Naive B cell (primary cell): ENCODE data around the gene TFF3. TPM values are rescaled to one million over a fixed set of nuclear protein-coding genes. Genes with fewer than 3 reads are reported as not detected.

Source experiments
- ATAC-seq, 2 donors: fragments of 150-1000 bp; cut with Tn5 transposase; 2 replicates each; pipeline ENCODE4 v1.10.0; 2021; ENCODE audit warnings: low read depth in 2 of 2, mild to moderate bottlenecking in 2 of 2, moderate library complexity in 2 of 2
- DNase-seq: peaks from one replicate; pipeline ENCODE4 v3.0.0; 2022
- H3K27ac Mint-ChIP-seq, 6 donors: one replicate each; pipeline ENCODE4 v1.8.0; 2020 to 2022; ENCODE audit warnings: mild to moderate bottlenecking in 6 of 6, mixed read lengths in 6 of 6, moderate library complexity in 5 of 6, inconsistent platforms in 2 of 6
- H3K27me3 Mint-ChIP-seq, 3 donors: one replicate each; pipeline ENCODE4 v1.8.0; 2021 to 2022; ENCODE audit warnings: mixed read lengths in 3 of 3, mild to moderate bottlenecking in 1 of 3
- H3K36me3 Mint-ChIP-seq, 2 donors: one replicate each; pipeline ENCODE4 v1.8.0; 2020 to 2022; ENCODE audit warnings: mixed read lengths in 2 of 2, inconsistent platforms in 1 of 2, mild to moderate bottlenecking in 1 of 2
- H3K4me1 Mint-ChIP-seq, 3 donors: one replicate each; pipeline ENCODE4 v1.8.0; 2020 to 2022; ENCODE audit warnings: mixed read lengths in 3 of 3, inconsistent platforms in 1 of 3, mild to moderate bottlenecking in 1 of 3, moderate library complexity in 1 of 3
- H3K4me3 Mint-ChIP-seq, 8 donors: one replicate each; pipeline ENCODE4 v1.8.0; 2020 to 2022; ENCODE audit warnings: mild to moderate bottlenecking in 8 of 8, mixed read lengths in 8 of 8, moderate library complexity in 8 of 8, inconsistent platforms in 2 of 8
- H3K9me3 Mint-ChIP-seq, 7 donors: one replicate each; pipeline ENCODE4 v1.8.0; 2020 to 2022; ENCODE audit warnings: mixed read lengths in 7 of 7, mild to moderate bottlenecking in 5 of 7, inconsistent platforms in 2 of 7, moderate library complexity in 1 of 7
- polyA plus RNA-seq, 6 donors: library from polyadenylated mRNA; unstranded; fragments of 300-500 nt; fragmentation: Illumina TruSeq; gene quantifications; one replicate each; pipeline ENCODE4 v1.2.3, GENCODE V29; 2021; ENCODE audit warnings: low read depth in 6 of 6

The TFF3 gene
- polyA plus RNA-seq, 6 donors from 2014 or later, result not detected

DNA sequence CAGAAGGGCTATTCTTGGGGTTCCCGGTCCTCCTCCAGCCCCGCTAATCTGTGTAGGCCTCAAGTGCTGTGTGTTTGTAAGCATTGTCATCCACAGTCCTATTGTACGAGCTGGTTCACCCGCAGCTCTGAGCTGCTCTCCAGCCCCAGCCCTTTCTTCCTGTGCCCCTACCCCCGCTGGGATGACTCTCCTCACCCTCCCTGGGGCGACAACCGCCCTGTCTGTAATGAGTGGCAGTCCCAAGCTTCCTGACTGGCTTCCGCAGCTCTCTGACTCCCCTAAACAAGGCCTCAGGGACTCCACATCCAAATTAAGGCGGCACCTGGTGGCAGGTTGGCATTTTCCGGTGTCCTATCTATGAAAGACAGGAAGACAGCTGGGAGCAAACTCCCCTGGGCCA is 45.8 kb downstream of the TFF3 start:
- Mint-ChIP-seq H3K36me3 (peaks cover 16 to 21% of the 10 kb centered on the region in 2 donors), H3K4me3 (peak overlapping the region in 6 of 8 donors; percentile 17 to 74 (median 50)), H3K4me1 (peaks cover 36 to 43% (median 40%) of the 10 kb centered on the region in 3 donors), H3K27me3 (peaks cover 0 to 3% (median 0%) of the 10 kb centered on the region in 3 donors), H3K27ac (peak overlapping the region in 5 of 6 donors; percentile 38 to 88 (median 72)), H3K9me3 (no peaks in the 10 kb centered on the region)
- DNase-seq, result no peak
- peak; percentile 20 to 25 for ATAC-seq

DNA sequence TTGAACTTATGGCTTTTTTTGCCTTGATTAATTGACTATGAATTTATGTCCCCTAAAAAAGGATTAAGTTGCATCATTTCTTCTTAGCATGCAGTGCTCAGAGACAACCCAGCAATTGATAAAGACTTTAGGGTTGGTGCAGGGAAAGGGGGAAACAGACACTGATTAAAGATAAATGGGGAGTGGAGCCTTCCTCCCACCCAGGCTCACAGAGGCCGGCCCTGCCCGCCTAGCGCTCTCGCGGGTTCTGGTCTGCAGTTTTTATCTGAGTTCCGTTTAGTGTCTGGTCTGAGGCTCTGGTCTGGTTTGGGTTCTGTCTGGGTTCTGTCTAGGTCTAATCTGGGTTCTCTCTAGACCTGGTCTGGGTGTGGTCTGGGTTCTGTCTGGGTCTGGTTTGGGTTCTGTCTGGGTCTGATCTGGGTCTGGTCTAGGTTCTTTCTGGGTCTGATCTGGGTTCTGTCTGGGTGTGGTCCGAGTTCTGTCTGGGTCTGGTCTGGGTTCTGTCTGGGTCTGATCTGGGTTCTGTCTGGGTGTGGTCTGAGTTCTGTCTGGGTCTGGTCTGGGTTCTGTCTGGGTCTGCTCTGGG is 48.1 kb downstream of the TFF3 start:
- Mint-ChIP-seq H3K27me3 (peaks cover 0 to 8% (median 3%) of the 10 kb centered on the region in 3 donors), H3K4me3 (peak overlapping the region in 7 of 8 donors; percentile 9 to 63 (median 52)), H3K27ac (peak overlapping the region in 5 of 6 donors; percentile 50 to 92 (median 91)), H3K4me1 (peaks cover 44 to 47% (median 44%) of the 10 kb centered on the region in 3 donors), H3K9me3 (peaks cover 0 to 1% (median 0%) of the 10 kb centered on the region in 7 donors), H3K36me3 (peaks cover 20 to 30% of the 10 kb centered on the region in 2 donors)
- DNase-seq, result no peak
- ATAC-seq, result no peak

- Mint-ChIP-seq H3K4me3 (peak overlapping the region in 3 of 8 donors; percentile 19 to 62 (median 50)), H3K4me1 (peaks cover 39 to 53% (median 46%) of the 10 kb centered on the region in 3 donors)
- ATAC-seq, result no peak
Measured at GRCh38 chr21:42265231-42265812, 49.9 kb downstream of the TFF3 start.

GRCh38 chr21:42264245-42265195 is 50.7 kb downstream of the TFF3 start:
- H3K27ac Mint-ChIP-seq, result peak overlapping the region in 3 of 6 donors; percentile 36 to 61 (median 40)
- H3K4me3 Mint-ChIP-seq, result peak overlapping the region in 1 of 8 donors; percentile 50
- no peak for DNase-seq
- peaks cover 37 to 50% (median 41%) of the 10 kb centered on the region in 3 donors for H3K4me1 Mint-ChIP-seq
- no peak for ATAC-seq
- H3K36me3 Mint-ChIP-seq, result peaks cover 13 to 20% of the 10 kb centered on the region in 2 donors
- H3K9me3 Mint-ChIP-seq, result peaks cover 0 to 1% (median 0%) of the 10 kb centered on the region in 7 donors
- peaks cover 0 to 8% (median 3%) of the 10 kb centered on the region in 3 donors for H3K27me3 Mint-ChIP-seq

More at GRCh38 chr21:42265231-42265812, 49.9 kb downstream of the TFF3 start:
- H3K27me3 Mint-ChIP-seq, result peaks cover 0 to 8% (median 3%) of the 10 kb centered on the region in 3 donors
- H3K36me3 Mint-ChIP-seq, result peaks cover 13 to 20% of the 10 kb centered on the region in 2 donors
- DNase-seq, result no peak
- H3K9me3 Mint-ChIP-seq, result peaks cover 0 to 1% (median 0%) of the 10 kb centered on the region in 7 donors
- peak overlapping the region in 2 of 6 donors; percentile 71 to 79 for H3K27ac Mint-ChIP-seq

DNA sequence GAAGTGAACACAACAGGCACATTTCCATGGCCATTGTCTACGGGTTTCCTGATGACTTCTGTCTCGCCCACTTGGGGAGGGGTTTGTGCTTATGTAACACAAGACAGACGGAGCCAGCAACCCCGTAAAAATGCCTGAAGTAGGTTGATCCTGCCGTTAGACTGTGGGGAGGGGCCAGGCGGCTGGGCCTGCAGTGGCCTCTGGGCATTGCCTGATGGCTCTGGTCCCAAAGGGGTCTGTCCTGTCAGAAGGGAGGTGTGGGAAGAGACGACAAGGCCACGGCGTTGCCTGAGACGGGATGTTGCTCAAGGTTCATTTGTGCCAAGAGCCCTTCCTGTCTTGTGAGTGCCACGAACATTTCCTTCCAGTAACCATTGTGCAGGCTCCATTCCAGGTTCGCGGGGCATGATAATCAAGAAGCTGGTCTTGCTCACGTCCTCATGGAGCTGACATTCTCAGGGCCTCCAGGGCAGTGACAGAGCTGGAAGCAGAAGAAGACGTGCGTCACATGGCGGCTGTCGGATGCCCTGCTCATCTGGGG is 51.5 kb downstream of the TFF3 start:
- no peak for ATAC-seq
- Mint-ChIP-seq H3K27me3 (peaks cover 0 to 8% (median 3%) of the 10 kb centered on the region in 3 donors), H3K4me1 (peaks cover 29 to 43% (median 38%) of the 10 kb centered on the region in 3 donors), H3K4me3 (peak overlapping the region in 1 of 8 donors; percentile 57), H3K27ac (peak overlapping the region in 1 of 6 donors; percentile 40), H3K36me3 (peaks cover 13 to 20% of the 10 kb centered on the region in 2 donors), H3K9me3 (peaks cover 0 to 1% (median 0%) of the 10 kb centered on the region in 7 donors)
- no peak for DNase-seq

DNA sequence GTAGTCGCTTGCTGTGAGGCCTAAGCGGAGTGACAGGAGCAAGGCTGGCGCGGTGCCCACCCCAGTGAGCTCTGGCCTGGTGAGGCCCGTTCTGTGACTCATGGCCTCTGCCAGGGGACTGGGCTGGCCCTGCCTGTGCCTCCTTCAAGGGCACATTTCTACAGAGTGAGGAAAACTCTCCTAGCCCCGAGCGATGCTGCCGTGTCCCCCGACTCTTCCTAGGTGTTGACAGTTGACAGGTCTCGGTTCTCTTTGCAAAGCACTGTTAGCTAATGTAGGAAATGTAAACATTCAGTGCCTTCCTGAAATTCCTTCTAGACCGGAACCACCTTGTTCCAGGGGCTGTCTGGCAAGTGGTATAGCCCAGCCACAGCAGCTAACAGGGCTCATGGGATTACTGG is 52.4 kb downstream of the TFF3 start:
- DNase-seq, result no peak
- Mint-ChIP-seq H3K36me3 (peaks cover 13 to 20% of the 10 kb centered on the region in 2 donors), H3K27ac (no peak overlapping the region), H3K4me1 (peaks cover 28 to 44% (median 38%) of the 10 kb centered on the region in 3 donors), H3K9me3 (peaks cover 0 to 1% (median 0%) of the 10 kb centered on the region in 7 donors), H3K4me3 (no peak overlapping the region), H3K27me3 (peaks cover 0 to 8% (median 3%) of the 10 kb centered on the region in 3 donors)
- ATAC-seq, result no peak

DNA sequence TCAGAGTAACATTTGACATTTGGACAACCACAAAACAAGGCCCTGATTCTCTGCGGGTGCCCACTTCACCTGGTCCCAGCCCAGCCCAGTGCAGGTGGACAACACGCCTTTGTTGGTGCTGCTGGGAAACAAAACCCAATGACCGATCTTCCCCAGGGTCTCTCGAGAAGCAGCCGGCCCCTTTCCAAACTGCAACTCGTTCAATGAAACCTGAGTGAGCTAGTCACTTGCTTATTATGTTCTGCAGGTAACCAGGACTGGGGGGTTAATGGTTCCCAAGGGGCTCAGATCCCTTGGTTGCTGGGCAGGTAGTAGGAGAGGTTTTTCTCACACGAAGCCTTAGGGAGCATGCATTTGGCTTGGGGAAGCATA is 53.4 kb downstream of the TFF3 start:
- no peak overlapping the region for H3K27ac Mint-ChIP-seq
- H3K4me3 Mint-ChIP-seq, result no peak overlapping the region
- peaks cover 18 to 40% (median 32%) of the 10 kb centered on the region in 3 donors for H3K4me1 Mint-ChIP-seq
- H3K9me3 Mint-ChIP-seq, result peaks cover 0 to 1% (median 0%) of the 10 kb centered on the region in 7 donors
- H3K27me3 Mint-ChIP-seq, result peaks cover 0 to 8% (median 3%) of the 10 kb centered on the region in 3 donors
- ATAC-seq (no peak), DNase-seq (no peak)
- peaks cover 13 to 20% of the 10 kb centered on the region in 2 donors for H3K36me3 Mint-ChIP-seq

Other genes starting within 250 kb of the TFF3 start
- under 1 TPM in 4 of 6 donors, not detected in 2; 0.04 to 0.17 (median 0.11) TPM for gene UMODL1, start 244.1 kb downstream of the TFF3 start, polyA plus RNA-seq
- gene ABCG1, start 96.3 kb downstream of the TFF3 start, polyA plus RNA-seq, result 10 to 100 TPM; 20.7 to 34.3 (median 25.1) TPM
- gene TFF2, start 35.6 kb upstream of the TFF3 start, polyA plus RNA-seq, result not detected
- gene TFF1, start 51.1 kb upstream of the TFF3 start, polyA plus RNA-seq, result not detected
- not detected for gene TMPRSS3, start 80.6 kb upstream of the TFF3 start, polyA plus RNA-seq
- gene UBASH3A, start 88.5 kb upstream of the TFF3 start, polyA plus RNA-seq, result under 1 TPM in 2 of 6 donors, not detected in 4; 0.16 to 0.32 TPM
- not detected for gene RSPH1, start 180.8 kb upstream of the TFF3 start, polyA plus RNA-seq
- 10 to 100 TPM in 4 of 6 donors, 1 to 10 TPM in 2; 4.9 to 15.7 (median 11.2) TPM for gene SLC37A1, start 198.4 kb upstream of the TFF3 start, polyA plus RNA-seq